Lung microvascular endothelial cell (primary cell): ENCODE results near the gene HMOX2. TPM values are rescaled to one million over a fixed set of nuclear protein-coding genes. Genes with fewer than 3 reads are reported as not detected.

Experiments
- DNase-seq, 2 donors: peaks; one replicate each; pipeline versions ENCODE4 v3.0.0 to v3.0.0-alpha.2; 2010; ENCODE audit warnings: low read depth in 2 of 2
- total RNA-seq: library from RNA; depleted of rRNA; stranded (reverse); fragments of >200 nt; gene quantifications from 2 replicates; pipeline ENCODE4 v1.2.1, GENCODE V29; 2014

Gene HMOX2
- total RNA-seq, 1 donor from 2014 or later, result 127 TPM

DNA sequence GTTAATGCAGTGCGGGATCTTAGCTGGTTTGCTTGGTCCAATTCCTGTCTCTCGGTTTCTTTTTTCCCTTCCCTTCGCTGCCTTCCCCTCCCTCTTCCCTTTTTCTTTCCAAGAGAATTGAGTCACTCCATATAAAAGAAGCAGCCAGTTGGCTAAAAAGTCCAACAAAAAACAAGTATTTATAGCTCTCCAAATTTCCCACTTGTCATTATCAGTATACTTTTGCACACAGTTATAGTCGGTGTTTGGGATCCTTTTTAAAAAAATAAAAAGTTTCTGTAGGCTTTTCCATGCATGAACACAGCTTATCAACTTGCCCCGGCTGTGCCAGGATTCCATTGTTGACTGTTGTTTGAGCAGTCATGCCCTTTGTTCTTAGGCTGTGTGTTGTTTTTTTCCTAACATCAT, 24.9 kb downstream of the HMOX2 start:
- DNase-seq, result peak; percentile 42 to 91

DNA sequence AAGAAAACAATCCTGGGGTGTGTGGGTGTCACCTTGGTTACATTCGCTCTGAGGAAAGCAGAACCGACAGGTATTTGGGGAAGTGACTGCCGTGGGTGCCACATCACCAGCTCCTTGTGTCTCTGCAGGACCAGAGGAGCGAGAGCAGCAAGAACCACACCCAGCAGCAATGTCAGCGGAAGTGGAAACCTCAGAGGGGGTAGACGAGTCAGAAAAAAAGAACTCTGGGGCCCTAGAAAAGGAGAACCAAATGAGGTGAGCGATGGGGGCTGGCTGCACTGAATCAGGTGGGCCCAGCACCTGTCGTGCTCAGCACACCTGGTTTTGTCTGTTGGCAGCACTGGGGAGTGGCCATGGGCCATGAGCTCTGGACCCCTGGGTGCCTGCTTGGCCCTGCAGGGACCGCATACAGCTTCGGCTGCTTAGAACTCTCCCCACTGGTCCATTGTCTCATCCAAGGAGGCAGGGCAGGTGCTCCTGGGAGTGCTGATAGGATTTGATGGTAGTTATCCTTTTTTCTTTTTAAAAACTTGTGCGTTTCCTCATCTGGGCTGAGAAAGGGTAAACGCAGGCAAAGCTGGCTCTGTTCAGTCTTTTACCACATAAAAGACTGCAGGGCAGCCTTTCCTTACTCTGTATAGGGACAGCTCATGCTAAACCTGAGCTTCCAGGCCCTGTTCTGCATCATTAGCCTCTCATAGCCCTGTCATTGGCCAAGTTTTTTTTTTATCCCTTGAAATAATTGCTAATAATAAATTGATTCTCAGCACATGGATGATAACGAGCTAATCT, 29.4 kb downstream of the HMOX2 start:
- no peak for DNase-seq

DNA sequence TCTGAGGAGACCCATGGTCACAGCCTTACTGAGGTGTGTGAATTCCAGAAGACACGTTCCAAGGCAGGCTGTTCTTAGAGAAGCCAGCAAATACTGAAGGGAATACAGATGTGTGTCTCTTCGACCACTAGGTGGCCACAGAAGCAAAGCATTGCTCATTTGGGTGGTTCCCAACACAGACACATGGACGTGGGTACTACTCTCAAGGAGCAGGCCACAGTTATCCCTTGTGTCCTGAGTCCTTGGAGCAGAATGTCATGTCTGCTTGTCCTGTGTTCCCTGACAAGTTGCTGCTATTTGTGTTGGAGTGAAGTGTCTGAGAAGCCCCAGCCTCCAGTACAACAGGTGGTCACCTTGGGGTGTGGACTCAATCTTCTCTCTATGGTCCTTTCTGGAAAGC, 30.3 kb downstream of the HMOX2 start:
- peak; percentile 80 to 83 for DNase-seq

- DNase-seq, result no peak
Measured at GRCh38 chr16:4507588-4508345, 31.6 kb downstream of the HMOX2 start.

- DNase-seq, result no peak
Measured at GRCh38 chr16:4508806-4509205, 32.6 kb downstream of the HMOX2 start.

GRCh38 chr16:4509420-4509819, 33.2 kb downstream of the HMOX2 start:
- DNase-seq, result no peak

DNA sequence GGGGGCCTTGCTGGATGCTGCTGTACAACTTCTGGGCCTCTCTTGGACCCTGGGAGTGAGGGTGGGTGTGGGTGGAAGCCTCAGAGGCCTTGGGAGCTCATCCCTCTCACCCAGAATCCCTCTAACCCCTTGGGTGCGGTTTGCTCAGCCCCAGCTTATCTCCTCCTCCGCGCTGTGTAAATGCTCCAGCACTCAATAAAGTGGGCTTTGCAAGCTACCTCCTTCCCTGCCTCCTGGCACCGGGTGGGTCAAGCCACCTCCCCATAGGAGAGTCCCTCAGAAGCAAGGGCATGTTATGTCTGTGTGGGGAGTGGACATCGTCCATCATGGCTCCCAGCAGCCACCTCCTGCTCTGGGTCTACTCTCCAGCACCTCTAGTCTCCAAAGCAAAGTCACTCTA, 33.9 kb downstream of the HMOX2 start:
- DNase-seq, result no peak

DNA sequence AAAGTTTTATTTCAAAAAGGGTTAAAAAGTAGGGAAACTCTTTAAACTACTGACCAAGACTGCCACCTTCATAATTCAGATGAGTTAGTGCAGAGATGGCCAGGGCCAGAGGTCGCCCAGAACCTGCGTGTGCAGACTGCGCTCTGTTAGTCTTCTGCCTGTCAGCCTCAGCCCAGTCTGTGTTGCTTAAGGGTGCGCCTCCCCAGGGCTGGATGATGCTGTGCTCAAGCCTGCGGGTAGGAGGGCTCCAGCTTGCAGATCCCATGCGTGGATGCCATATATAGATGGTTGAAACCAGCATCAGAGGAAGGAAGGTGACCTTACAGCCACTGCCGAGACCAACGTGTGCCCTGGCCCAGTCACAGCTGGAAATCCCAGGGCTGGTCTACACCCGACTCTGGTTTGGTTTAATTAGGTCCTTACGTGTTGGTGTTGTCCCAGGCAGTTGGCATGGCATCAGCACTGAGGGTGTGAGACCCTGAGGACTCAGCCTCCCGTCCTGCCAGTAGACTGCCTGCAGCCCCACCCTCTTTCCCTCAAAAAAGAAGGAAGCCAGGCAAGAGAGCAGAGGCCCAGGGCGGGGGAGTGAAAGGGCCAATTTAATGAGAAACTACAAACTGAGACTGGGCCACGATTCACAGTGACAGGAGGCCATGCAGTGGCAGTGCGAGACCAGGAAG, 34.7 kb downstream of the HMOX2 start:
- DNase-seq, result no peak

DNA sequence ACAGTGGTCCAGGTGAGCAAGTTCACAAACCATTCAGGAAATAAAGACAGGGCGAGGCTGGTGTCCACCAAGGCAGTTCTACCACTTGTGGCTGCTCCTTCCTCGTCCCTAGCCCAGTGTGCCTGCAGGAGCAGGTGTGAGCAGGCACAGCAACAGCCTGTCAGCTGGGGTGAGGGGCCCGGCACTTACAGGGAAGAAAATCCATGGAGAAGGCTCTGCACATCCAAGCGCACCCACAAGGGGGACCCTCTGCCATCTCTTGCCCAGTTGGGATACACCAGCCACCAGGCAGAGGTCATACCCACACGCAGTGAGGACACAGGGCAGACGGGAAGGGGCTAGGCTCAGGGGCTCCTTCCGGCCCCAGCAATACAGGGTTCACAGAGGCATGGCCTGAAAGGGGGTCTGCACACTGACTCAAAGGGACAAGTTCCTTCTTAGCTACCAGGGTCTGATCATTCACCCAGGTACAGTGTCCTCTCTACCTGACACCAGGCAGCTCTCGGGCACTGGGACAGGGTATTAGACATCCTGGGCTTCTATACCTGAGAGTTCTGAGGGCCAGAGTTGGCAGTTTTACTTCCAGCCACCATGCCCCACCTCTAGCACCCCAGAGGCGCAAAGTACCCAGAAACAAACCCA, 35.4 kb downstream of the HMOX2 start:
- DNase-seq, result peak; percentile 58 to 71

GRCh38 chr16:4512473-4512872, 36.3 kb downstream of the HMOX2 start:
- DNase-seq, result no peak

DNA sequence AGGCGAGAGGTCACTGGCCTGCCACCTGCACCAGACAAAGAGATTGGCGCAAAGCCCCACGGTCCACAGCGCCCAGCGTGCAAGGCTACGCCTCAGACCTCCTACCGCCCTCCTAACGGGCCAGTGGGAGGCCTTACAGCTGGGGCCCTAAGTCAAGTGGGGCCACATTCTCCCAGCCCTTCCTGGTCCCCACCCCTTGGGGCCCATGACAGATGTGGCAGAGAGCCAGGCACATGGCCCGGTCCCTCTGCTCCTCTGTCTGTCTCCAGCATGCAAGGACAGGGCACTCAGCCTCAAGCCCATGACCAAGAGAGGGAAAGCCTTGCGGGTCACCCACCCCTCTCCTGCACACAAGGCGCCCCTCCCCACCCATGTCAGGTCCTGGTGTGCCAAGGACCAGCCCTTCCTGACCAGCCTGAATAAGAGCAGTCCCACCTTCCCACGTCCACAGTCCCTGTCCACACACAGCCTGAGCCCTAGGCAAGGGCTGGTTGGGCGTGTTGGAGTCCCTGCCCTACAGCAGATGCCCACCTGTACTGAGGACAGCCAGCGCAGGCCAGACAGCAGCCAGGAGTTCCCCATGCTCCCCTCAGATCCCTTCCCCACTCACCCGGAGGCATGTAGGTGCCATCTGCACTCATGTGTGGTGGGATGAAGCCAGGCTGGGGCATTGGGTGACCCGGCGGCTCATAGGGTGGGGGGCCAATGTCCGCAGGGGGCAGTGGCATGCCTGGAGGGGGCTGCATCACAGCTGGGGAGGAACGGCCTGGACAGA, 37.1 kb downstream of the HMOX2 start:
- no peak for DNase-seq

DNA sequence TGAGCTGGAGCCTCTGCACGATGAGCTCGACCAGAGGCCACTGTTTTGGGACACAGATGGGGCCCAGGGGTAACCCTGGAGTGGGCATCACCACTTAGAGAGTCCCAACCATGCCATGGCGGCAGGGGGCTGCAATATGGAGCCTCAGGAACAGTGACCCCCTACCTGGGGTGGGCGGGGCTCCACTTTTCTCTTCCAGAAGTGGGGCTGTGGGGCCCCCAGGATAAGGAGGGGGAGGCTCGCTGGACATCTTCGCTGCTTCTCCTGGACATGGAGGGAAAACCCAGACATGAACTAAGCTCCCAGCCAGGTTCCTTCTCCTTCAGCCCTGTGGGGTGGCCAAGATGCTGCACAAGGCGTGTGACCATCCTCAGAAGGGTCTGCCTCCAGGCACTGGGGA, 37.7 kb downstream of the HMOX2 start:
- DNase-seq, result no peak

GRCh38 chr16:4514606-4515005, 38.4 kb downstream of the HMOX2 start:
- no peak for DNase-seq

DNA sequence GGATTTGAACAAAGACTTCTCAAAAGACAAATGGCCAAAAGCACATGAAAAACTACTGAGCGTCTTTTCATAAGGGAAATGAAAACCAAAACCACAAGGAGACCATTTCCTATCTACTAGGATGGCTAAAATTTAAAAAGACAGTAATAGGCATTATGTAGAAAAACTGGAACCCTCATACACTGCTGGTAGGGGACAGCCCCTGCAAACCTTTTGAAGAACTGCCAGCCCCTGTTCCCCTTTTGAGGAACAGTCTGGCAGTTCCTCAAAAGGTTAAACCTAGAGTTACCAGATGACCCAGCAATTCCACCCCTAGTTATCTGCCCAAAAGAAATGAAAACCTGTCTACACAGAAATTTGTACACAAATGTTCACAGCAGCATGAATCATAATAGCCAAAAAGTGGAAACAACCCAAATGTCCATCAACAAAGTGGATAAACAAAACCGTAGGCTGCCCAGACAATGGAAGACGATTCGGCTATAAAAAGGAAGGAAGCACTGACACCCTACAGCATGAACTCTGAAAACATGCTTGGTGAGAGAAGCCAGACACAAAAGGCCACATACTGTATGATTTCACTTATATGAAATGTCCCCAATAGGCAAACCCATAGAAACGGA, 39.5 kb downstream of the HMOX2 start:
- DNase-seq, result peak; percentile 87 to 90

GRCh38 chr16:4517812-4518680, 41.8 kb downstream of the HMOX2 start:
- DNase-seq, result peak; percentile 57 to 74

GRCh38 chr16:4519274-4520058, 43.3 kb downstream of the HMOX2 start:
- DNase-seq, result no peak

- no peak for DNase-seq
Measured at GRCh38 chr16:4520913-4521312, 44.7 kb downstream of the HMOX2 start.

DNA sequence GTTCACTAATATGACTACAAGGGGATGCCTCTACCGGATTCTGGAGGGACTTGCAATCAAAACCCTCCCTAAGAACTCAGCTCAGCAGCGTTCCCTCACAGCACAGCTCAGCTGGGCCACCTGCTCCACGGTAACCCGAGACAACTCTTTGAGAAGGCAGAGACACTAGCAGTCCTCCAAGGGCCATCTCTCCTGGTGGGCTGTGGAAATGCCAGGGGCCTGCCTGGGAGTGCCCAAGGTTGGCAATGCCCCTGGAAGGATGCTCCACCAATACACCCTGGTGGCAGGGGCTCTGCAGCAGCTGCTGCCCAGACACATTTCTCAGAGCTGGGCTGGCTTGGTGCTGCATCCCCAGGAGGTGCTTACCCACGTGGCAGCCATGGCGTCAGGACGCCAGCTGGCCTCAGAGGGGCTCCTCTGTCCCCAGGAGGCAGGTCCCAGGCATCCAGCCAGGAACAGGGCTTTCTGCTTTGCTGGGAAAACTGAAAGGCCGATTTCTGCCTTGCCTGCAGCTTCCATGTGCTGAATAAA, 45.9 kb downstream of the HMOX2 start:
- no peak for DNase-seq

- DNase-seq, result no peak
Measured at GRCh38 chr16:4523686-4524085, 47.5 kb downstream of the HMOX2 start.
